Lower lobe of right lung (tissue), 2 donors: ENCODE data around the gene IL23R. TPM values are rescaled to one million over a fixed set of nuclear protein-coding genes. Genes with fewer than 3 reads are reported as not detected.

Source experiments
- ATAC-seq, 2 donors: fragments of 200-7000 bp; cut with Tn5 transposase; one replicate each; pipeline ENCODE4 v1.9.1; 2020 to 2022; ENCODE audit warnings: mild to moderate bottlenecking in 2 of 2, moderate library complexity in 2 of 2
- DNase-seq: peaks from one replicate; pipeline ENCODE4 v3.0.0-alpha.2; 2020
- H3K27ac ChIP-seq: fragments of 200-600 bp; one replicate; pipeline ENCODE4 v1.8.0; 2022
- H3K27me3 ChIP-seq: fragments of 200-600 bp; one replicate; pipeline ENCODE4 v1.8.0; 2022; ENCODE audit warnings: low read depth
- H3K36me3 ChIP-seq: fragments of 200-600 bp; one replicate; pipeline ENCODE4 v1.8.0; 2022; ENCODE audit warnings: mild to moderate bottlenecking
- H3K4me1 ChIP-seq: fragments of 200-600 bp; one replicate; pipeline ENCODE4 v1.8.0; 2022
- H3K4me3 ChIP-seq: fragments of 200-600 bp; one replicate; pipeline ENCODE4 v1.8.0; 2022; ENCODE audit warnings: mild to moderate bottlenecking
- H3K9me3 ChIP-seq: fragments of 200-600 bp; one replicate; pipeline ENCODE4 v1.8.0; 2022
- intact Hi-C: fragments of 100-400 bp; cut with DNase I; formaldehyde crosslinking; loops from one replicate; pipeline ENCODE4 v1.11.0; 2022
- total RNA-seq: library from RNA; stranded (reverse); fragmentation: NEBNext Ultra II Directional; extraction: Animal tissue kit (Norgen Biotek cat#: 25700); gene quantifications from one replicate; pipeline ENCODE4 v1.2.1, GENCODE V29; 2021
- TF ChIP-seq, protein P1 (sequence below): fragments of 200-600 bp; IDR thresholded peaks from one replicate; pipeline ENCODE4 v1.8.0; 2022; ENCODE audit warnings: antibody characterized with exemption, mild to moderate bottlenecking
- donor health status: DM: no; HTN: yes; CAD: no; lungs with severe emphysema.

IL23R gene
- total RNA-seq, 1 donor from 2014 or later: 0.18 TPM

DNA sequence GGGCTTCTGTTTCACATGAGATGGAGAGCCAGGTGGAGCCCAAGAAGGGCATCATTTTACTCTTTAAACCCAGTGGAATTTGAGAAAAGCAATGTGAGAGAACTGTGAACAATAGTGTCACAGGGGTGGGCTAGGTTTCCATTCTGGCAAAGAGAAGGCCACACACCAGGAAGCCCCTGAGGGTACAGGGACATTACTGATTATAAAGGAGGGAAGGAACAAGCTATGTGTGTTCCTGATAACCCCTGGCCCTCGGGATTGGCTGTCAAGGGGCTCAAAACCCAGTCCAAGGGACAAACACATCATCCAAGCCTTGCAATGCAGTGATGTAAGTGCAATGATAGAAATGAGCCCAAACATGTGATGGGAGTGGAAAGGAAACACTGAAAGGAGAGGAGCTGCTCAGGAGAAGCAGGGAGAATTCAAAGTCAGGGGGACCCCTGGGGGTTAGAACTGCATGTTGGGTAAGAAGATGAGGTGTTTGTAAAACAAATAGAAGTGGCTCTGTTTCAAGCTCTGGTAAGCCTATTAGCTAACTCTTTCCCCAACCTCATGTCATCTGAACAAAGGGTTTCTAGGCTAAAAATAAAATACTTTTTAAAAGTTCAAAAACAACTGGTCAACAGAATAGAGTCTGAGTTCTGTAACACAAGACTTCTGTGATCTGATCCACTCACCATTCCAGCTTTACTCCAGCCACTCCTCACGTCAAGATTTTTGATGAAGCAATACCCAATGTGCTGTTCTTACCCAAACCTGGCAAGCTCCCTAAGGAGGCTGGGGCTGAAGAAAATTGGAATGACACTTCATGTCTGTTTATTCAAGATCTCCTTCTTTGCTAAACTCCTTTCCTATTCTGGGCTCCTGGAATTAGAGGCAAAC is 90.3 kb downstream of the IL23R start:
- Histone ChIP-seq H3K9me3 (no peaks in the 10 kb centered on the region), H3K4me3 (no peak overlapping the region), H3K27ac (no peak overlapping the region), H3K4me1 (peaks cover 4% of the 10 kb centered on the region), H3K27me3 (no peaks in the 10 kb centered on the region), H3K36me3 (no peaks in the 10 kb centered on the region)
- ATAC-seq (peak; percentile 88 to 92), DNase-seq (no peak)
- intact Hi-C loops: no loop called here
- TF ChIP-seq, protein P1, sequence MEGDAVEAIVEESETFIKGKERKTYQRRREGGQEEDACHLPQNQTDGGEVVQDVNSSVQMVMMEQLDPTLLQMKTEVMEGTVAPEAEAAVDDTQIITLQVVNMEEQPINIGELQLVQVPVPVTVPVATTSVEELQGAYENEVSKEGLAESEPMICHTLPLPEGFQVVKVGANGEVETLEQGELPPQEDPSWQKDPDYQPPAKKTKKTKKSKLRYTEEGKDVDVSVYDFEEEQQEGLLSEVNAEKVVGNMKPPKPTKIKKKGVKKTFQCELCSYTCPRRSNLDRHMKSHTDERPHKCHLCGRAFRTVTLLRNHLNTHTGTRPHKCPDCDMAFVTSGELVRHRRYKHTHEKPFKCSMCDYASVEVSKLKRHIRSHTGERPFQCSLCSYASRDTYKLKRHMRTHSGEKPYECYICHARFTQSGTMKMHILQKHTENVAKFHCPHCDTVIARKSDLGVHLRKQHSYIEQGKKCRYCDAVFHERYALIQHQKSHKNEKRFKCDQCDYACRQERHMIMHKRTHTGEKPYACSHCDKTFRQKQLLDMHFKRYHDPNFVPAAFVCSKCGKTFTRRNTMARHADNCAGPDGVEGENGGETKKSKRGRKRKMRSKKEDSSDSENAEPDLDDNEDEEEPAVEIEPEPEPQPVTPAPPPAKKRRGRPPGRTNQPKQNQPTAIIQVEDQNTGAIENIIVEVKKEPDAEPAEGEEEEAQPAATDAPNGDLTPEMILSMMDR: no peak

GRCh38 chr1:67257173-67257535 is 90.9 kb downstream of the IL23R start:
- ATAC-seq (no peak), DNase-seq (no peak)
- no peak overlapping the region for H3K27ac ChIP-seq
- no peaks in the 10 kb centered on the region for H3K36me3 ChIP-seq
- no peak overlapping the region for H3K4me3 ChIP-seq
- TF ChIP-seq, protein P1: no peak
- peaks cover 4% of the 10 kb centered on the region for H3K4me1 ChIP-seq
- intact Hi-C loops: no loop called here
- H3K27me3 ChIP-seq: no peaks in the 10 kb centered on the region
- H3K9me3 ChIP-seq: no peaks in the 10 kb centered on the region

- ATAC-seq (no peak), DNase-seq (no peak)
- Histone ChIP-seq H3K27me3 (no peaks in the 10 kb centered on the region), H3K36me3 (no peaks in the 10 kb centered on the region), H3K9me3 (no peaks in the 10 kb centered on the region), H3K4me3 (no peak overlapping the region), H3K27ac (no peak overlapping the region), H3K4me1 (no peaks in the 10 kb centered on the region)
- intact Hi-C loops: no loop called here
- TF ChIP-seq, protein P1: peak; percentile 8
Measured at GRCh38 chr1:67261680-67262079, 95.4 kb downstream of the IL23R start.

DNA sequence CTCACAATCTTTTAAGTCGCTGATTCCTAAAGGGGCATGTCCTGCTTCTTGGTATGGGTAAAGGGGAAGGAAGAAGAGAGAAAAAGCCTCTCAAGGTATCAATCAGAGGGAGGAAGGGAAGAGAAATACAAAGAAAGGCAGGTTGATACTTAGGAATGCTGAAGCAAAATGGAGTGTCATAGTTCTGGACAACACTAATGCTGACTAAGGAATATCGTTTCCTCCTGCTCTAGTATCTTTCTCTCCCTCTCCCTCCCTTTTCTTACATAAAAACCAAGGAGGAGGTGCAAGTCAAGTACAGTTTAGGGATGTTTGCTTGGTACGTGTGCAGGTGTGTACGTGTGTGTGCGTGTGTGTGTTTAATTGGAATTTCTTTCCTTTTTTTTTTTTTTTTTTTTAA is 96.5 kb downstream of the IL23R start:
- no peaks in the 10 kb centered on the region for H3K9me3 ChIP-seq
- intact Hi-C loops: no loop called here
- H3K4me1 ChIP-seq: no peaks in the 10 kb centered on the region
- DNase-seq (no peak), ATAC-seq (no peak)
- H3K27me3 ChIP-seq: no peaks in the 10 kb centered on the region
- no peaks in the 10 kb centered on the region for H3K36me3 ChIP-seq
- H3K27ac ChIP-seq: no peak overlapping the region
- H3K4me3 ChIP-seq: no peak overlapping the region
- TF ChIP-seq, protein P1: no peak

GRCh38 chr1:67264152-67264551 is 97.9 kb downstream of the IL23R start:
- no peaks in the 10 kb centered on the region for H3K36me3 ChIP-seq
- TF ChIP-seq, protein P1: no peak
- no peak for ATAC-seq

More at GRCh38 chr1:67264152-67264551, 97.9 kb downstream of the IL23R start:
- H3K9me3 ChIP-seq: no peaks in the 10 kb centered on the region
- no peaks in the 10 kb centered on the region for H3K27me3 ChIP-seq
- no peaks in the 10 kb centered on the region for H3K4me1 ChIP-seq
- H3K27ac ChIP-seq: no peak overlapping the region
- no peak overlapping the region for H3K4me3 ChIP-seq
- no peak for DNase-seq
- intact Hi-C loops: no loop called here
